Lung (tissue), 12 donors: ENCODE measurements around the gene PIAS4. TPM values are rescaled to one million over a fixed set of nuclear protein-coding genes. Genes with fewer than 3 reads are reported as not detected.

Source experiments
- ATAC-seq: fragments of 200-7000 bp; cut with Tn5 transposase; one replicate; pipeline ENCODE4 v1.9.1; 2020; ENCODE audit warnings: moderate number of reproducible peaks; ENCODE audit not compliant: insufficient read depth, low FRiP score
- DNase-seq, 3 donors: peaks; one replicate each; pipeline ENCODE4 v3.0.0-alpha.2; 2013 to 2017
- H3K27ac ChIP-seq, 2 donors: one replicate each; pipeline ENCODE4 v1.5.1; 2013; ENCODE audit warnings: mild to moderate bottlenecking in 2 of 2, moderate library complexity in 2 of 2, control low read depth in 1 of 2, inconsistent platforms in 1 of 2, low read depth in 1 of 2, low read length in 1 of 2
- H3K27me3 ChIP-seq, 3 donors: one replicate each; pipeline ENCODE4 v1.5.1; 2013; ENCODE audit warnings: low read length in 2 of 3; ENCODE audit not compliant: control insufficient read depth in 3 of 3, insufficient read depth in 3 of 3
- H3K36me3 ChIP-seq, 4 donors: one replicate each; pipeline ENCODE4 v1.5.1; 2013; ENCODE audit warnings: low read length in 4 of 4, mild to moderate bottlenecking in 1 of 4, moderate library complexity in 1 of 4; ENCODE audit not compliant: control insufficient read depth in 4 of 4, insufficient read depth in 4 of 4
- H3K4me1 ChIP-seq, 5 donors: one replicate each; pipeline ENCODE4 v1.5.1; 2013; ENCODE audit warnings: low read length in 5 of 5, mild to moderate bottlenecking in 2 of 5, moderate library complexity in 1 of 5; ENCODE audit not compliant: control insufficient read depth in 5 of 5, insufficient read depth in 5 of 5
- H3K4me3 ChIP-seq: one replicate; pipeline ENCODE4 v1.5.1; 2013; ENCODE audit warnings: mild to moderate bottlenecking, control low read depth, moderate library complexity
- H3K9ac ChIP-seq, 2 donors: one replicate each; pipeline ENCODE4 v1.5.1; 2013; ENCODE audit warnings: low read length in 2 of 2, control low read depth in 1 of 2; ENCODE audit not compliant: insufficient read depth in 1 of 2
- H3K9me3 ChIP-seq, 4 donors: one replicate each; pipeline ENCODE4 v1.5.1; 2013; ENCODE audit warnings: low read length in 3 of 4, mild to moderate bottlenecking in 1 of 4, moderate library complexity in 1 of 4; ENCODE audit not compliant: control insufficient read depth in 4 of 4, insufficient read depth in 3 of 4
- CTCF ChIP-seq: IDR thresholded peaks from 2 replicates; pipeline ENCODE4 v1.5.1; 2012; ENCODE audit warnings: mild to moderate bottlenecking; ENCODE audit errors: control extremely low read depth, extremely low read depth
- WGBS, 2 donors: extraction: QIAGEN DNeasy Blood & Tissue Kit; methylation state at CpG; one replicate each; pipeline ENCODE4 v1.1.7; 2013; 5-methylcytosine and 5-hydroxymethylcytosine counted together
- polyA plus RNA-seq, 2 donors: library from polyadenylated mRNA; stranded (reverse); fragments of 200-250 nt; gene quantifications; one replicate each; pipeline ENCODE4 v1.2.1, GENCODE V29; 2013
- total RNA-seq, 2 donors: library from RNA; depleted of rRNA in 1 of 2; stranded (reverse); fragments of >200 nt in 1 of 2; gene quantifications; one replicate each; pipeline ENCODE4 v1.2.1, GENCODE V29; 2014 to 2021
- donor health status: control.
- donor health status: control.
- donor health status: Bipolar disorder and iron deficiency.
- donor health status: healthy.
- donor health status: DM: yes; HTN: yes; CAD: no.

Gene PIAS4
- total and polyA plus RNA-seq, 4 donors = 9.9 to 46.2 (median 21.6) TPM

GRCh38 chr19:4044990-4045465, 37.5 kb downstream of the PIAS4 start:
- ATAC-seq (no peak), DNase-seq (peak; percentile 77 to 81 (median 79))
- Histone ChIP-seq H3K9ac (no peak overlapping the region), H3K27ac (peak overlapping the region in 1 of 2 donors; percentile 13), H3K9me3 (no peaks in the 10 kb centered on the region), H3K27me3 (no peaks in the 10 kb centered on the region), H3K4me1 (peaks cover 0 to 21% (median 5%) of the 10 kb centered on the region in 5 donors), H3K36me3 (peaks cover 0 to 39% (median 10%) of the 10 kb centered on the region in 4 donors), H3K4me3 (no peak overlapping the region)
- TF ChIP-seq CTCF = no peak
- 74 to 85% methylated on average over 21 of the region's 21 CpGs for WGBS, 2 donors

GRCh38 chr19:4045597-4046361, 38.2 kb downstream of the PIAS4 start:
- peaks cover 0 to 21% (median 5%) of the 10 kb centered on the region in 5 donors for H3K4me1 ChIP-seq
- ATAC-seq (no peak), DNase-seq (no peak)
- no peak for TF ChIP-seq CTCF
- peaks cover 0 to 42% (median 10%) of the 10 kb centered on the region in 4 donors for H3K36me3 ChIP-seq
- H3K27ac ChIP-seq = no peak overlapping the region
- peak overlapping the region in 1 of 2 donors; percentile 5 for H3K9ac ChIP-seq
- no peaks in the 10 kb centered on the region for H3K27me3 ChIP-seq
- 85 to 92% methylated on average over 30 to 32 of the region's 32 CpGs for WGBS, 2 donors
- H3K9me3 ChIP-seq = no peaks in the 10 kb centered on the region
- no peak overlapping the region for H3K4me3 ChIP-seq

- peaks cover under 1 to 45% (median 12%) of the 10 kb centered on the region in 4 donors for H3K36me3 ChIP-seq
- 87 to 90% methylated on average over 7 of the region's 7 CpGs for WGBS, 2 donors
- peaks cover 0 to 21% (median 5%) of the 10 kb centered on the region in 5 donors for H3K4me1 ChIP-seq
- H3K4me3 ChIP-seq = no peak overlapping the region
- no peak overlapping the region for H3K27ac ChIP-seq
- H3K9me3 ChIP-seq = no peaks in the 10 kb centered on the region
- DNase-seq (no peak), ATAC-seq (no peak)
- H3K27me3 ChIP-seq = no peaks in the 10 kb centered on the region
- H3K9ac ChIP-seq = no peak overlapping the region
- no peak for TF ChIP-seq CTCF
Observed at GRCh38 chr19:4046362-4046691, 38.8 kb downstream of the PIAS4 start.
